HG03159 (cell line): ENCODE results near the gene PREX1.

Source experiments
- ATAC-seq: cut with Tn5 transposase; IDR thresholded peaks from one replicate; pipeline ENCODE4 v1.9.1; 2021; ENCODE audit warnings: mild to moderate bottlenecking, moderate library complexity; ENCODE audit not compliant: unreplicated experiment

Gene PREX1

GRCh38 chr20:48669946-48670605 is 157.7 kb downstream of the PREX1 start:
- no peak for ATAC-seq

- no peak for ATAC-seq
These were observed 159.3 kb downstream of the PREX1 start for GRCh38 chr20:48668451-48668946.

- no peak for ATAC-seq
These were observed 159.8 kb downstream of the PREX1 start for GRCh38 chr20:48667889-48668413.

GRCh38 chr20:48667481-48667880 is 160.3 kb downstream of the PREX1 start:
- no peak for ATAC-seq

GRCh38 chr20:48665785-48666184 is 162.0 kb downstream of the PREX1 start:
- ATAC-seq, result no peak

GRCh38 chr20:48662711-48663110 is 165.1 kb downstream of the PREX1 start:
- no peak for ATAC-seq

GRCh38 chr20:48661575-48662455 is 166.0 kb downstream of the PREX1 start:
- no peak for ATAC-seq

- ATAC-seq, result no peak
These were observed 167.0 kb downstream of the PREX1 start for GRCh38 chr20:48660788-48661187.

- no peak for ATAC-seq
These were observed 167.9 kb downstream of the PREX1 start for GRCh38 chr20:48659858-48660257.

- ATAC-seq, result no peak
These were observed 169.3 kb downstream of the PREX1 start for GRCh38 chr20:48658505-48658904.

GRCh38 chr20:48658198-48658476 is 169.7 kb downstream of the PREX1 start:
- no peak for ATAC-seq

- ATAC-seq, result no peak
These were observed 170.2 kb downstream of the PREX1 start for GRCh38 chr20:48657426-48658197.

GRCh38 chr20:48656661-48657211 is 171.1 kb downstream of the PREX1 start:
- no peak for ATAC-seq

GRCh38 chr20:48656137-48656536 is 171.7 kb downstream of the PREX1 start:
- ATAC-seq, result no peak

GRCh38 chr20:48653706-48654051 is 174.1 kb downstream of the PREX1 start:
- ATAC-seq, result no peak

GRCh38 chr20:48652961-48653705 is 174.7 kb downstream of the PREX1 start:
- no peak for ATAC-seq

GRCh38 chr20:48651960-48652359 is 175.8 kb downstream of the PREX1 start:
- no peak for ATAC-seq

- ATAC-seq, result no peak
These were observed 176.5 kb downstream of the PREX1 start for GRCh38 chr20:48651271-48651670.

- ATAC-seq, result no peak
These were observed 177.9 kb downstream of the PREX1 start for GRCh38 chr20:48649868-48650267.

- no peak for ATAC-seq
These were observed 178.6 kb downstream of the PREX1 start for GRCh38 chr20:48649104-48649626.
